ENCODE results near the gene RAB37.

The RAB37 gene

DNA sequence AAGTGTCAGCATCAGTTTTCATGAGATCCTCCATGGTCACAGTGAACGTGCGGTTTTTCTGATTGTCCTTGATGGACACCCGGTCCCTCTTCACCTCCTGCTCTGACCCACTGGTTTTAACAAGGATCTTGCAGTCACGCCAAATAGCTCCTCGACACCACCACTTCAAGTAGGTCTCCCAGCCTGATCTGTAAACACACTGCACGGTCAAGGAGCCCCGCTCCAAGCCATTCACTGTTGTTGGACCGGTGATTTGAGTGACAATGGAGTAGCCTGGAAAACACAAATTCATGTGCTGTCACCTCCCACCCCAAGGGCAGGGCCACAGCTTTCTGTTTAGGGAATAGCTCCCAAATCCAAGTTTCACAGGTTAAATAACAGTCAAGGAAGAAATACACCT lies 32.5 kb upstream of the RAB37 start:
- Histone ChIP-seq H3K4me1 (ENCODE audit: control insufficient read depth, low read depth, low read length) (no peaks in the 10 kb centered on the region), H3K4me3 (ENCODE audit: low read length) (no peak overlapping the region), H3K36me3 (ENCODE audit: control insufficient read depth, low read depth, low read length) (no peaks in the 10 kb centered on the region), H3K9me3 (ENCODE audit: control insufficient read depth, low read depth, low read length) (no peaks in the 10 kb centered on the region), H3K9ac (ENCODE audit: low read length) (no peak overlapping the region), H3K27me3 (ENCODE audit: control insufficient read depth, insufficient read depth, low read length) (no peaks in the 10 kb centered on the region), H3K27ac (ENCODE audit: low read length) (no peak overlapping the region)

GRCh38 chr17:74711058-74711824 lies 25.8 kb upstream of the RAB37 start:
- peaks cover 3% of the 10 kb centered on the region for H3K4me1 ChIP-seq (ENCODE audit: control insufficient read depth, low read depth, low read length)
- no peaks in the 10 kb centered on the region for H3K36me3 ChIP-seq (ENCODE audit: control insufficient read depth, low read depth, low read length)
- no peak overlapping the region for H3K27ac ChIP-seq (ENCODE audit: low read length)
- no peaks in the 10 kb centered on the region for H3K27me3 ChIP-seq (ENCODE audit: control insufficient read depth, insufficient read depth, low read length)
- H3K9me3 ChIP-seq (ENCODE audit: control insufficient read depth, low read depth, low read length), result no peaks in the 10 kb centered on the region
- H3K4me3 ChIP-seq (ENCODE audit: low read length), result no peak overlapping the region
- no peak overlapping the region for H3K9ac ChIP-seq (ENCODE audit: low read length)

- H3K27me3 ChIP-seq (ENCODE audit: control insufficient read depth, insufficient read depth, low read length), result no peaks in the 10 kb centered on the region
Observed at GRCh38 chr17:74712301-74712700, 24.8 kb upstream of the RAB37 start.

DNA sequence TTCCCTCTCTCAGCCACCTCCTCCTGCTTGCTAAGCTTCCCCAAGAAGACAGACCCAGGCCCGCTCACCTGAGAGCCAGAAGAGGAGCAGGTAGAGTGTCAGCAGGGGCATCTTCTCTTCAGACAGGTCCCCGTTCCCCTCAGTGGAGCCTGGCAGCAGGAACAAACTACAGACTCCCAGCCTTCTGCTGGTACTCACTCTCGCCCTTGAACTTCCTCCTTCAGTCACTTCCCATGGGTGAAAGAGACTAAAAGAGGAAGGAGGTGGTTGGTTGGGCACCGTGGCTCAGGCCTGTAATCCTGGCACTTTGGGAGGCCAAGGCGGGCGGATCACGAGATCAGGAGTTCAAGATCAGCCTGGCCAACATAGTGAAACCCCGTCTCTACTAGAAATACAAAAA lies 24.3 kb upstream of the RAB37 start, which contains the start of gene CD300LF:
Gene CD300LF (minus strand): TSS at position 168 of the 400 bp plus-strand sequence. CDS start 57 bp downstream, at position 111.
- Histone ChIP-seq H3K27ac (ENCODE audit: low read length) (no peak within 1 kb of the TSS), H3K9me3 (ENCODE audit: control insufficient read depth, low read depth, low read length) (no peaks in the 10 kb centered on the region), H3K36me3 (ENCODE audit: control insufficient read depth, low read depth, low read length) (no peaks in the 10 kb centered on the region), H3K9ac (ENCODE audit: low read length) (no peak within 1 kb of the TSS), H3K4me3 (ENCODE audit: low read length) (no peak within 1 kb of the TSS), H3K27me3 (ENCODE audit: control insufficient read depth, insufficient read depth, low read length) (no peaks in the 10 kb centered on the region), H3K4me1 (ENCODE audit: control insufficient read depth, low read depth, low read length) (peaks cover 3% of the 10 kb centered on the region)

More at GRCh38 chr17:74712301-74712700, 24.8 kb upstream of the RAB37 start:
- no peak overlapping the region for H3K9ac ChIP-seq (ENCODE audit: low read length)
- no peaks in the 10 kb centered on the region for H3K9me3 ChIP-seq (ENCODE audit: control insufficient read depth, low read depth, low read length)
- H3K36me3 ChIP-seq (ENCODE audit: control insufficient read depth, low read depth, low read length), result no peaks in the 10 kb centered on the region
- no peak overlapping the region for H3K4me3 ChIP-seq (ENCODE audit: low read length)
- H3K4me1 ChIP-seq (ENCODE audit: control insufficient read depth, low read depth, low read length), result peaks cover 3% of the 10 kb centered on the region
- H3K27ac ChIP-seq (ENCODE audit: low read length), result no peak overlapping the region

DNA sequence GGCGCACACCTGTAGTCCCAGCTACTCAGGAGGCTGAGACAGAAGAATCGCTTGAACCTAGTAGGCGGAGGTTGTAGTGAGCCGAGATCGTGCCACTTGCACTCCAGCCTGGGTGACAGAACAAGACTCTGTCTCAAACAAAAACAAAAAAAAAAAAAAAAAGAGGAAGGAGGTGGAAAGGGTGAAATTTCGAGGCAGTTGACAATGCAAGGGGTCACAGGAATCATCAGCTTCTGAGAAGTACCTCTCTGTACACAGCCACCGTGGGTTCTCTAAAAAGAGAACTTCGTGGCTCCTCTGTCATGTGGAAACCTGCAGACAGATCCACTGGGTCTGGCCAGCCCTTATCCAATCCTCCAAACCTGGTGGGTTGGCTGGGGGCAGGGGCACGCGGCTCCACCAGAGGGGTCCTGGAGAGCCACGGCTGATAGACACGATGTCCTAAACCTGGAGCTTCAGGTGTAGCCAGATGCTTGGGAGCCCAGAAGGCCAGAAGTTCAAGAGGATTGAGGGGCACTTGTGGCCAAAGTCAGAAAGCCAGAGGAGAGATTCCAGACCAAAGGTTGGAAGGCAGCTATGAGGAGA lies 23.8 kb upstream of the RAB37 start:
- H3K27ac ChIP-seq (ENCODE audit: low read length), result no peak overlapping the region

GRCh38 chr17:74715144-74715543 lies 21.9 kb upstream of the RAB37 start:
- Histone ChIP-seq H3K9ac (ENCODE audit: low read length) (no peak overlapping the region), H3K27me3 (ENCODE audit: control insufficient read depth, insufficient read depth, low read length) (no peaks in the 10 kb centered on the region), H3K4me1 (ENCODE audit: control insufficient read depth, low read depth, low read length) (peaks cover 3% of the 10 kb centered on the region), H3K9me3 (ENCODE audit: control insufficient read depth, low read depth, low read length) (no peaks in the 10 kb centered on the region), H3K36me3 (ENCODE audit: control insufficient read depth, low read depth, low read length) (no peaks in the 10 kb centered on the region), H3K4me3 (ENCODE audit: low read length) (no peak overlapping the region), H3K27ac (ENCODE audit: low read length) (no peak overlapping the region)

More for the DNA sequence above, 23.8 kb upstream of the RAB37 start:
- Histone ChIP-seq H3K36me3 (ENCODE audit: control insufficient read depth, low read depth, low read length) (no peaks in the 10 kb centered on the region), H3K27me3 (ENCODE audit: control insufficient read depth, insufficient read depth, low read length) (no peaks in the 10 kb centered on the region), H3K9me3 (ENCODE audit: control insufficient read depth, low read depth, low read length) (no peaks in the 10 kb centered on the region), H3K4me3 (ENCODE audit: low read length) (no peak overlapping the region), H3K9ac (ENCODE audit: low read length) (no peak overlapping the region), H3K4me1 (ENCODE audit: control insufficient read depth, low read depth, low read length) (peaks cover 3% of the 10 kb centered on the region)

DNA sequence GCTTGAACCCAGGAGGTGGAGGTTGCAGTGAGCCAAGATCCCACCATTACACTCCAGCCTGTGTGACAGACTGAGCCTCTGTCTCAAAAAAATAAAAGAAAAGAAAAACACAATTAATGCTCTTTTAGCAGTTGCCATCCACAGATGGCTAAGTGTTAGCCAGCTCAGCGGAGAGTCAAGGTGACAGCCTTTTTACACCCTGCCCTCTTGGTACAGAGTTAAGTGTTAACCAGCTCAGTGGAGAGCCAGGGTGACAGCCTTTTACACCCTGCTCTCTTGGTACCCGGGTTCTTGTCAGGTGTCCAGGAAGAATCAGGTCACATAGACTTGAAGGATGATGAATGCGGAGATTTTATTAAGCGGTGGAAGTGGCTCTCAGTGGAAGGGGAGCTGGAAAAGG lies 16.6 kb upstream of the RAB37 start:
- no peak overlapping the region for H3K9ac ChIP-seq (ENCODE audit: low read length)
- no peaks in the 10 kb centered on the region for H3K36me3 ChIP-seq (ENCODE audit: control insufficient read depth, low read depth, low read length)
- no peak overlapping the region for H3K27ac ChIP-seq (ENCODE audit: low read length)
- no peaks in the 10 kb centered on the region for H3K4me1 ChIP-seq (ENCODE audit: control insufficient read depth, low read depth, low read length)
- no peaks in the 10 kb centered on the region for H3K9me3 ChIP-seq (ENCODE audit: control insufficient read depth, low read depth, low read length)
- H3K4me3 ChIP-seq (ENCODE audit: low read length), result no peak overlapping the region
- no peaks in the 10 kb centered on the region for H3K27me3 ChIP-seq (ENCODE audit: control insufficient read depth, insufficient read depth, low read length)

GRCh38 chr17:74722782-74723181 lies 14.3 kb upstream of the RAB37 start:
- Histone ChIP-seq H3K9me3 (ENCODE audit: control insufficient read depth, low read depth, low read length) (no peaks in the 10 kb centered on the region), H3K27ac (ENCODE audit: low read length) (no peak overlapping the region), H3K4me3 (ENCODE audit: low read length) (no peak overlapping the region)

DNA sequence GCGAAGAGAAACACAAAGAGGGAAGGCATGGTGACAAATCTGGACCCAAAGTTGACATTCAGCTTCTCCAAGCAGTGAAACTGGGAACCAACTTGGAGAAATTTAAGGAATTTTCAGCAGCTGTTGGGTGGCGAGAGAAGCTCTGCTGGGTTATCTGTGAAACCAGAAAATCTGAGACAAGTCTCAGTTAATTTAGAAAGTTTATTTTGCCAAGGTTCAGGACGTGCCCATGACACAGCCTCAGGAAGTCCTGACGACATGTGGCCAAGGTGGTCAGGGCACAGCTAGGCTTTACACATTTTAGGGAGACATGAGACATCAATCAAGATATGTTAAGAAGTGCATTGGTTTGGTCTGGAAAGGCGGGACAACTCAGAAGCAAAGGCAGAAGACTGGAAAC lies 13.2 kb upstream of the RAB37 start:
- Histone ChIP-seq H3K4me1 (ENCODE audit: control insufficient read depth, low read depth, low read length) (no peaks in the 10 kb centered on the region), H3K4me3 (ENCODE audit: low read length) (no peak overlapping the region)

More at GRCh38 chr17:74722782-74723181, 14.3 kb upstream of the RAB37 start:
- no peaks in the 10 kb centered on the region for H3K4me1 ChIP-seq (ENCODE audit: control insufficient read depth, low read depth, low read length)
- no peaks in the 10 kb centered on the region for H3K27me3 ChIP-seq (ENCODE audit: control insufficient read depth, insufficient read depth, low read length)
- H3K36me3 ChIP-seq (ENCODE audit: control insufficient read depth, low read depth, low read length), result no peaks in the 10 kb centered on the region
- no peak overlapping the region for H3K9ac ChIP-seq (ENCODE audit: low read length)

DNA sequence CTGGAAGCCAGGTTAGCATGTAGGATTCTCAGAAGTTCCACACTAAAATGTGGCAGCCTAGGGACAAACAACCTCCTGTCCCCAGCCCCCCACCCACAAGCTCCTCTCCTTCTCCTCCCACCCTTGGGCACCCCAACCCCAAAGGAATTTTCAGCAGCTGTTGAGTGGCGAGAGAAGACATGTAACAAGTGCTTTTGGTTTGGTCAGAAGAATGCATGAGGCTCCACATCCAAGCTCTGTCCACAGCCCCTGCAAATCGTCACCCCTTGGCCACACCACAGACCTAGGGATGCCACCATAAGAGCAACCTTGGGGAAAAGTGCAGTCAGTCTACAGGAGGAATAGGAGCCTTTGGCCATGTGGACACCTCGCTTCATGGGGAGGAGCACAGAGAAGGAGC lies 11.9 kb upstream of the RAB37 start:
- Histone ChIP-seq H3K4me1 (ENCODE audit: control insufficient read depth, low read depth, low read length) (no peaks in the 10 kb centered on the region), H3K4me3 (ENCODE audit: low read length) (no peak overlapping the region), H3K27ac (ENCODE audit: low read length) (no peak overlapping the region), H3K36me3 (ENCODE audit: control insufficient read depth, low read depth, low read length) (no peaks in the 10 kb centered on the region), H3K9me3 (ENCODE audit: control insufficient read depth, low read depth, low read length) (no peaks in the 10 kb centered on the region), H3K27me3 (ENCODE audit: control insufficient read depth, insufficient read depth, low read length) (no peaks in the 10 kb centered on the region), H3K9ac (ENCODE audit: low read length) (no peak overlapping the region)

More for the DNA sequence above, 13.2 kb upstream of the RAB37 start:
- Histone ChIP-seq H3K36me3 (ENCODE audit: control insufficient read depth, low read depth, low read length) (no peaks in the 10 kb centered on the region), H3K9me3 (ENCODE audit: control insufficient read depth, low read depth, low read length) (no peaks in the 10 kb centered on the region), H3K27me3 (ENCODE audit: control insufficient read depth, insufficient read depth, low read length) (no peaks in the 10 kb centered on the region), H3K27ac (ENCODE audit: low read length) (no peak overlapping the region), H3K9ac (ENCODE audit: low read length) (no peak overlapping the region)

DNA sequence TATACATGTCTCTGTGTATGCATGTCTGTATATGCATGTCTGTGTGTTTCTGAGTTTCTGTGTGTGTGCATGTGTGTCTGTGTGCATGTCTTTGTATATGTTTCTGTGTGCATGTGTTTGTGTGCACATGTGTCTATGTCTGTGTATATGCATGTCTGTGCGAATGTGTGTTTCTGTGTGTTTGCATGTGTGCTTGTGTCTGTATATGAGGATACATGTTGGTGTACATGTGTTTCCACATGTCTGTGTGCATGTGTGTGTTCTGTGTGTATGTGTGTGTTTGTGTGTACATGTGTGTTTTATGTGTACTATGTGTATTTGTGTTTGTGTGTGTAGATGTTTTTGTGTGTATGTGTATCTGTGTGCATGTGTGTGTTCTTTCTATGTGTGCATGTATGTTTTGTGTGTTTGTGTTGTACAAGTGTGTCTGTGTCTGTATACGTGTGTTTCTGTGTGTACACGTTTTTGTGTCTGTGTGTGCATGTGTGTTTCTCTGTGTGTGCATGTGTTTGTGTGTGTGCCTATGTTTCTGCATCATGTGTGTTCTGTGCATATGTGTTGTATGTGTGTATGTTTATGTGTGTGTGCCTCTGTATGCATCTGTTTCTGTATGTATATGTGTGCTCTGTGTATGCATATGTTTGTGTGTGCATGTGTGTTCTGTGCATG lies 8.9 kb upstream of the RAB37 start:
- no peaks in the 10 kb centered on the region for H3K9me3 ChIP-seq (ENCODE audit: control insufficient read depth, low read depth, low read length)
- H3K9ac ChIP-seq (ENCODE audit: low read length), result no peak overlapping the region
- no peaks in the 10 kb centered on the region for H3K36me3 ChIP-seq (ENCODE audit: control insufficient read depth, low read depth, low read length)
- H3K27ac ChIP-seq (ENCODE audit: low read length), result no peak overlapping the region
- H3K27me3 ChIP-seq (ENCODE audit: control insufficient read depth, insufficient read depth, low read length), result no peaks in the 10 kb centered on the region
- no peaks in the 10 kb centered on the region for H3K4me1 ChIP-seq (ENCODE audit: control insufficient read depth, low read depth, low read length)
- no peak overlapping the region for H3K4me3 ChIP-seq (ENCODE audit: low read length)

Data from iPS-18a (cell line).